ENCODE results near the gene GAS7.
"Not testable (repeated sequence)": the region's sequence is repeated elsewhere in the genome, so short reads cannot be mapped to it uniquely, and the experiment has no call there.

DNA sequence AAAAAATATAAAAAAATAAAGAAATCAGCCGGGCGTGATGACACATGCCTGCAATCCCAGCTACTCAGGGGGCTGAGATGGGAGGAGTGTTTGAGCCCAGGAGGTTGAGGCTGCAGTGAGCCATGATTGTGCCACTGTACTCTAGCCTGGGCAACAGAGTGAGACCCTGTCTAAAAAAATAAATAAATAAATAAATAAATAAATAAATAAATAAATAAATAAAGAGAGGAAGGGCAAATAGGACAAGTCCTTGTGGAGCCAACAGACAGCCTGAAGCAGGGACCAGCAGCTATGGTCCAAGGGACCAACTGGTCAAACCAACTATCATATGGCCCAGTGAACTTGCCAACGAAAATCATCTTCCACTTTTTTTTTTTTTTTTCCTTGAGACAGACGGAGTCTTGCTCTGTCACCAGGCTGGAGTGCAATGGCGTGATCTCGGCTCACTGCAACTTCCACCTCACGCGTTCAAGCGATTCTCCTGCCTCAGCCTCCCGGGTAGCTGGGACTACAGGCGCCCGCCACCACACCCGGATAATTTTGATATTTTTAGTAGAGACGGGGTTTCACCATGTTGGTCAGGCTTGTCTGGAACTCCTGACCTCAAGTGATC, 181.3 kb downstream of the GAS7 start:
- TF ChIP-seq, protein P1, sequence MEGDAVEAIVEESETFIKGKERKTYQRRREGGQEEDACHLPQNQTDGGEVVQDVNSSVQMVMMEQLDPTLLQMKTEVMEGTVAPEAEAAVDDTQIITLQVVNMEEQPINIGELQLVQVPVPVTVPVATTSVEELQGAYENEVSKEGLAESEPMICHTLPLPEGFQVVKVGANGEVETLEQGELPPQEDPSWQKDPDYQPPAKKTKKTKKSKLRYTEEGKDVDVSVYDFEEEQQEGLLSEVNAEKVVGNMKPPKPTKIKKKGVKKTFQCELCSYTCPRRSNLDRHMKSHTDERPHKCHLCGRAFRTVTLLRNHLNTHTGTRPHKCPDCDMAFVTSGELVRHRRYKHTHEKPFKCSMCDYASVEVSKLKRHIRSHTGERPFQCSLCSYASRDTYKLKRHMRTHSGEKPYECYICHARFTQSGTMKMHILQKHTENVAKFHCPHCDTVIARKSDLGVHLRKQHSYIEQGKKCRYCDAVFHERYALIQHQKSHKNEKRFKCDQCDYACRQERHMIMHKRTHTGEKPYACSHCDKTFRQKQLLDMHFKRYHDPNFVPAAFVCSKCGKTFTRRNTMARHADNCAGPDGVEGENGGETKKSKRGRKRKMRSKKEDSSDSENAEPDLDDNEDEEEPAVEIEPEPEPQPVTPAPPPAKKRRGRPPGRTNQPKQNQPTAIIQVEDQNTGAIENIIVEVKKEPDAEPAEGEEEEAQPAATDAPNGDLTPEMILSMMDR (conservative IDR thresholded peaks at IDR 0.05 in 1 of 2, IDR thresholded peaks at IDR 0.05 in 1 of 2; ENCODE audit: extremely low read depth in 1 of 2, insufficient read depth in 1 of 2, low read depth in 1 of 2, low read length in 2 of 2): not testable (repeated sequence)
- not testable (repeated sequence) for TF ChIP-seq EZH2 (IDR thresholded peaks at IDR 0.05; ENCODE audit: borderline replicate concordance, low read length)
